ENCODE results near the gene RAD51B.
"Not testable (repeated sequence)": the region's sequence is repeated elsewhere in the genome, so short reads cannot be mapped to it uniquely, and the experiment has no call there.

RAD51B gene

GRCh38 chr14:68085742-68086141 is 266.2 kb downstream of the RAD51B start:
- no peak for DNase-seq

GRCh38 chr14:68088451-68088854 is 268.9 kb downstream of the RAD51B start:
- no peak for DNase-seq

- DNase-seq: no peak
Measured at GRCh38 chr14:68089146-68089731, 269.7 kb downstream of the RAD51B start.

DNA sequence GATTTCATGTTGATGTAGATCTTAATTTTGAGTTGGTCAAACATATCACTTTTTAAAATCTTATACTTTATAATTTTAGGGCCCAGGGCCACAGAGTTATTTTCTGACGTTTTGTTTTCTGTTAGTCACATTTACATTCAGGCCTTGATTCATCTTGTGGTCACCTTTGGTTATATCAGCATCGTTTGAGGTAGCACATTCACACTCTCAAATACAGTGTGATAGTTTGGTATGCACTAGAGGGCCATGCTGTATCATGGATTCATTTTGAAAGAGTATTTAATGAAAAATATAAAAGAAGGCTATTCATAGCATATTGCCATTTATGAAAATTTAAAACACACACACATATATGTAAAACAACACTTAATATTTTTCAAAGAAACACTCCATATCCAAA is 274.6 kb downstream of the RAD51B start:
- DNase-seq: no peak

- DNase-seq: no peak
Measured at GRCh38 chr14:68094752-68095151, 275.2 kb downstream of the RAD51B start.

DNA sequence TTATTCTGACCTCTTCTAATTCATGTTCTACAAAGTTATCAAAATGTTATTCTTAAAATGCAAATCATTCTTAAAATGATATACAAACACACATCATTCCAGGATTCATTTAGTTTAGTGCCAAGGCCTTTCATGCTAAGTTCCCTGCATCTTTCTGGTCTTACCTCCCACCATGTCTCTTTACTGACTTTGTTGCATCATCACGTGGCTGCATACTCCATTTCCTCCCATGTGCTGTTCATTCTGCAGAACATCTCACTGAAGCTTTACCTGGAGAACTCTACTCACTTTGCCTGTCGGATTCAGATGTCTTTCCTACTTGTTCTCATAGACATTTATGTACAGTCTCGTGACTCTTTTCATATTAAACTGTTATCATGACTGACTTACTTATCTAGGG is 278.1 kb downstream of the RAD51B start:
- no peak for DNase-seq

- DNase-seq: no peak
Measured at GRCh38 chr14:68098834-68099233, 279.3 kb downstream of the RAD51B start.

GRCh38 chr14:68099495-68100045 is 280.0 kb downstream of the RAD51B start:
- DNase-seq: no peak

DNA sequence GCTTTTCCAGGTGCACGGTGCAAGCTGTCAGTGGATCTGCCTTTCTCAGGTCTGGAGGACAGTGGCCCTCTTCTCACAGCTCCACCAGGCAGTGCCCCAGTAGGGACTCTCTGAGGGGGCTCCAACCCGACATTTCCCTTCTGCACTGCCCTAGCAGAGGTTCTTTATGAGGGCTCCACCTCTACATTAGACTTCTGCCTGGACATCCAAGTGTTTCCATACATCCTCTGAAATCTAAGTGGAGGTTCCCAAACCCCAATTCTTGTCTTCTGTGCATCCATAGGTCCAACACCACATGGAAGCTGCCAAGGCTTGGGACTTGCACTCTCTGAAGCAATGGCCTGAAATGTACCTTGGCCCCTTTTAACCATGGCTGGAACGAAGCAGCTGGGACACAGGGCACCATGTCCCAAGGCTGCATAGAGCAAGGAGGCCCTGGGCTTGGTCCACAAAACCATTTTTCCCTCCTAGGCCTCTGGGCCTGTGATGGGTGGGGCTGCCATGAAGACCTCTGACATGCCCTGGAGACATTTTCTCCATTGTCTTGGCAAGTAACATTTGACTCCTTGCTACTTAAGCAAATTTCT is 282.2 kb downstream of the RAD51B start:
- not testable (repeated sequence) for DNase-seq

DNA sequence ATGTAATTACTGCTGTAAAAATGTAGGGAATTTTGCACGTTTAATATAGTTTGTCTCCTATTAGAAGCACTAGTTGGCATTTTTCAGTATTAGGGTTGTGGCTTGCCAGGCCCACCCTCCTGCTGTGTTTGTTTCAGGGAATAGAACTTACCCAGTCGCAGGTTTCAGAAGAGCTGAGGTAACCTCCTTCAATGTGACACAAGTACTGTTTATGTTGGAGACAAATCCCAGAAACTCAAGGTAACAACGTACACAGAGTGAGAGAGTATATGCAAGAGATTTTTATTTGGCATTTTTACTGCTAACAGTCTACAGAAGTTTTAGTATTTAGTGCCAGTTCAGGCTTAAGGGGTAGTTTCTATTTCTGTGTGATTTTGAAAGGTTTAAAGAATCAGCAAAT is 284.3 kb downstream of the RAD51B start:
- DNase-seq: no peak

GRCh38 chr14:68104518-68104917 is 284.9 kb downstream of the RAD51B start:
- no peak for DNase-seq

DNA sequence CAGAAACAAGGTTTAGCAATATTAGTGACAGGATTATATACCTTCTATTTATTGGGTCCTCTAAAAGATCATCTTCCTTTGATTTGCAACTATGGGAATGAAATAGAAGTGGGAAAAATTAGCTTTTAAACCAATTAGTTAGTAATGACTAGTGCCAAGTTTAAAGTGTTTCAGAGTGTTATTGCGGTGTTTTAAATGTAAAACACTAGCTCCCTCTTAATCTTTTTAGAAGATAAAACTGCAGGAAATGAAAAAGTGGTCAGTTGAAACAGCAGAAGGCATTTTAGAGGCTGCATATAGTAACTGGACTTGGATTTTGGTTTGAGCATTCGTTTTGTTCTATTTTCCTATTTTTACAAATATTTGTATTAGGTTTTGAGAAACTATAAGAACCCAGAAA is 286.2 kb downstream of the RAD51B start:
- DNase-seq: no peak

DNA sequence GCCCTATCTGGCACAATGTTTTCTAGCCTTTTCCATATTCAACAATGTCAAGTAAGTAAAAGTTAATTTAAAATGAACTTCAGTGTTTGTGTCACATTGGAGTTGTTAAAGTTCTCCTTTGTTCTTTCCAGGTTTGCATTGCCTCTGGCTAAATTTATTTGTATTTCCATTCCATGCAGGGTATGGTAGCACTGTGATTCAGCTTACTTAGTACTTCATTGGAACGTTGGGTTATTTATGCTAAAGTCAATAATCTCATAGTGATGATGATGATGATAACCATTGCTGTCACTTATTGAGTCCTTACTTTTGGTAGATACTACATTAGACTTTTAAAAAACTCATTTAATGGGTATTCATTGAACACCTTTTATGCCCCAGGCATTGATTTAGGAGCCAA is 286.9 kb downstream of the RAD51B start:
- DNase-seq: no peak

GRCh38 chr14:68106905-68107304 is 287.3 kb downstream of the RAD51B start:
- no peak for DNase-seq

DNA sequence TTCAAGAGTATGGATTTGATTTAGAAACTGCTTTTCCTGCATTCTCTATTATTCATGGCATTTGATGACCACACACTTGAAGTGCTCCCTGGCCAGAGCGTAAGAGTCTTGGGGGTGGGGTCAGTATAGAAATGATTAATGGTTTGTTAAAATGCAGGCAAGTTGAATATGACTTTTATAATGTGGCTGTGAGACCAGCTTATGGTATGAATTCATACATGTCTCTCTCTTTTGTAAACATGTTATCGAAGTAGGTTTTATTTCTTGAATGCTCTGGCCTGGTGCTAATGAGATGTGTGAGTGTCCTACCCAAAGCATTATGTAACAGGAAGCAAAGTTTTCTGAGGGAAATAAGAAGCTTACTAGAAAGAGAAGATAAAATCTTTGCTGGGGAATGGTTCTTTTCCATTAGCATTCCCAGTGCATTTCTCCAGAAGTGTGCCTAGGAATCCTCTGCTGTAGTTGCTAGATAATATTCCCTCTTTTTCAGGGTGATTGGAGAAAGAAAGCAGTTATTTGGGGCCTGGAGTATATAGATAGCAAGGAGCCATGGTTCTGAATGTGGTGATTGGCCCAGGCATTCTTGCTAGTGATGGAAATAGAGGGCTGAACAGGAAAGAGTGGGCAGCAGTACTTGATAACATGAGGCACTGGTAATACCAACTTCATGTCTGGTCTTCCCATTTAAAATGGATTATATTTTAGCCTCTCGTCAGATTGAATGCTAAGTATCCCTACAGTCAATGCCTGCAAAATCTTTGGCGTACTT is 289.7 kb downstream of the RAD51B start:
- DNase-seq: no peak

DNA sequence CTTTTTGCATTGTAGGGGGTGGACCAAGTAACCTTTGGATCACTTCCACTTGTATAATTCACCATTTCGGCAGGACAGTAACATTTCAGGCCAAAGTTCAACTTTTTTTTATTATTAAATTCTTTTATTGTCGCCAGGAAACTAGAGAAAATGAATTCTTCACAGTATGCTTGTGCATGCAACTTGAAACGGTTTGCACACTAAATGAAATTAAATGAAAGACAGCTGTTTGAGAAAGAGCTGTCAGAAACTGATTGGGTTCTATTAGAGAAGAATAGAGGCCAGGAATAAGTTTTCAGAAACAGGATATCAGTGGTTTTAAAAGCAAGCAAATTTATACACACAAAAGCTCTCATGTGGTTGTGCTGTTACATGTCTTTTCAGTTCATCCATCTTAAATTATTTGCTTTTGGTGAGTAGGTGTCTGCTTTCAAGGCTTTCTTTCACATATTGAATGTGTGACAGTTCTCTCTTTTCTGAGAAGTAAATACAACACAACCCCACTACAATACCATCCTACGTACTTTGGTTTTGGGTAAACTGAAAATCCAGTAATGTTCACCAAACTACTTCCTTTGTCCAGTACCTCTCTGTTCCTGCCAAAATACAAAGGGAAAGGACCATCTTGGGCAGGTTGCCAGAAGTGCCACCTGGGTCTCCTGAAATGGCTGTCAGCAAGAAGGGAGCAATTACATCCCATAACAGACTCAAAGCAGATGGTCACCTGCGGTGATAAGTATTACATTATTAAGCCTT is 291.7 kb downstream of the RAD51B start:
- DNase-seq: no peak

- DNase-seq: no peak
Measured at GRCh38 chr14:68111853-68112270, 292.3 kb downstream of the RAD51B start.

- DNase-seq: no peak
Measured at GRCh38 chr14:68112442-68112841, 292.9 kb downstream of the RAD51B start.

GRCh38 chr14:68113343-68113930 is 293.9 kb downstream of the RAD51B start:
- no peak for DNase-seq

GRCh38 chr14:68115952-68116351 is 296.4 kb downstream of the RAD51B start:
- DNase-seq: not testable (repeated sequence)

DNA sequence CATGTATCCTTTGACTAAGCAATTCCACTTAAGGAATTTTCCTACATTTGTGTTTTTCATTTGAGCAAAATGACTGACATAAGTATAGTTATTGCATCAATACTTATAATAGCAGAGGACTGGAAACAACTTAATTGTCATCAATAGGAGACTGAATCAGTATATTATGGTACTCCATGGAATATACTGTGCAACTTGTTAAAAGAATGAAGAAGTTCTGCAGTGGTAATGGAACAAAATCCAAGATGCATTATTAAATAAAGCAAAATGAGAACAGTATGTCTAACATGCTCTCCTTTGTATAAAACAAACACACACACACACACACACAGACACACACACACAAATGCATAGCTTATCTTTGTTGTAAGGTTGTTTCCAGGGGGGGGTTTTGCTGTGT is 303.1 kb downstream of the RAD51B start:
- no peak for DNase-seq

GRCh38 chr14:68124050-68124449 is 304.5 kb downstream of the RAD51B start:
- DNase-seq: no peak
